ENCODE data around the gene ANKFN1.

The ANKFN1 gene

GRCh38 chr17:56144223-56144622, 9.1 kb upstream of the ANKFN1 start:
- no peak for DNase-seq

DNA sequence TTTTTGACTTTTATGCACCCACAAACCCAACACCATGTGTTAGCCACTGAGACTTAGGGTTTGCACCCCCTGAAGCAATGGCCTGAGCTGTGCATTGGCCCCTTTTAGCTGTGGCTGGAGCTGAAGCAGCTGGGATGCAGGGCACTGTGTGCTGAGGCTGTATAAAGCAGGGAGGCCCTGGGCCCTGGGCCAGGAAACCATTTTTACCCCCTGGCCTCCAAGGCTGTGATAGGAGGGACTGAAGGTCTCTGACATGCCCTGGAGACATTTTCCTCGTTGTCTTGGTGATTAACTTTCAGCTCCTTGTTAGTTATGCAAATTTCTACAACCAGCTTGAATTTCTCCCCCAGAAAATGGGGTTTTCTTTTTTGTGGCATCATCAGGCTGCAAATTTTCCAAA, 6.7 kb upstream of the ANKFN1 start:
- DNase-seq: no peak

DNA sequence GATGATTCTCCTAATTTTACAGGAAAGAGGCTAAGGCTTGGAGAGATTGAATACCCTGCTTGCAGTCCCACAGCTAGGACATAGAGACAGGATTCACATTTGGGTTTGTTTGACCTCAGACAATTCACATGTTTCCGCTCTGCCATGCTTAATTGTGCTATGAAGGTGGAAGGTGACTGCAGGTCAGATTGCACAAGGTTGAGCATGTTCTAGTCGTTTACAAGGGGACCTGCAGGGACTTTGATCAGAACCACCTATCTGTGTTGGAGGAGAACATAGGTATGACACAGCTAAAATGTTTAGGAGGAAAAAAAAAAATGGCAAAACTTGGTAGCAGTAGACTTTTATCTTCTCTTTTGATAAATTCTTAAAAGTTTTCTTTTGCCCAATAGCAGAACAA, 4.9 kb upstream of the ANKFN1 start:
- DNase-seq: no peak

DNA sequence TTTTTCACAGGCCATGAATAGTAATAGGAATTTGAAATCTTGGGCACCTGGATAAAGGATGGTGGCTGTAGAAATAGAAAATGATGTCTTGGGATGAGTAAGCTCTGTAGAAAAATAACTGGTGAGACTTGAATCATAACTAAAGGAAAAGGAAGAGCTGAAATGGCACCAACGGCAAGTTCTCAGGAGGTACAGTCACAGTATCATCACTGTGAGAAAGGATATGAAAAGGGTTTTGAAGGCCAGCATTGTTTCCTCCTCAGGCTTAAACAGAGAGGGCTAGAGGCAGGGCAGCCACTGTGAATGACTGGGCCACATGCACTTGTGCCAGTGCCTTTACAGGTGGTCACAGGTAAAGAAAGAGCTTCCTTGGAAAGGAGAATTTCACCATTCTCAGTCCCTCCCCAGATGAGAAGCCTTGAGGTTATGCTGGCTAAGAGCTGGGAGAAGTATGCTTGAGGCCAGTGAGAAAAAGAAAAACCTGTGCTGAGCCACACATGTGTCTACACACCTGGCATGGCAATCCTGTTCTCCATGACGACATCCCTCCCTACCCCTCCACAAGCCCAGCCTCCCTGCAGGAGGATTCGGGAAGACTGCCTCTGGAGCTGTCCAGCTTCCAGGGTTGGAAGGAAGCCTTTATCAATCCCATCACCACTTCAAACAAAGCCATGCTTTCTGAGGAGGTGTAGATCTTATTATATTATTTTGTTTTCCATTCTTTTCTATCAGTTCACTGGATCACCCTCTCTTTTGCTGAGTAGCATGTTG, 3.8 kb upstream of the ANKFN1 start:
- DNase-seq: no peak

- no peak for DNase-seq
Observed at GRCh38 chr17:56150649-56151048, 2.6 kb upstream of the ANKFN1 start.

DNA sequence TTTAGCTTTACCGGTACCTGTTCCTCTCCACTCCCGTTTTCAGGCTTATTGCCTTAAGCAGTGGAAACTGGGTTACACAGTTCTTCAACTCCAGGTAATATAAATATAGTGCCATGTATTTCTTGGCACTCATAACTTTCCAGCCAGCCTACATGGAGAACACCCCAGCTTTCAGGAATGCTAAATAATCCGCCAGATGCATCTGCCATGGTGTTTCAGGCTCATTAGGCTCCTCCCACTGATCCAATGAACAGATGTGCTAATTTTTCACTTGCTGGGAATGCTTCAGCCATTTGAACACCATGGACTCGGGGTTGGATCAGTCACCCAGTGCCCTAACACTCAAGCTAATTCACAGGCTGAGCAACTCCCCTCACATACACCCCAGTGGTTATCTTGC, 4.6 kb downstream of the ANKFN1 start:
- no peak for DNase-seq

- no peak for DNase-seq
Observed at GRCh38 chr17:56158344-56158743, 5.1 kb downstream of the ANKFN1 start.

- no peak for DNase-seq
Observed at GRCh38 chr17:56158915-56159825, 5.9 kb downstream of the ANKFN1 start.

DNA sequence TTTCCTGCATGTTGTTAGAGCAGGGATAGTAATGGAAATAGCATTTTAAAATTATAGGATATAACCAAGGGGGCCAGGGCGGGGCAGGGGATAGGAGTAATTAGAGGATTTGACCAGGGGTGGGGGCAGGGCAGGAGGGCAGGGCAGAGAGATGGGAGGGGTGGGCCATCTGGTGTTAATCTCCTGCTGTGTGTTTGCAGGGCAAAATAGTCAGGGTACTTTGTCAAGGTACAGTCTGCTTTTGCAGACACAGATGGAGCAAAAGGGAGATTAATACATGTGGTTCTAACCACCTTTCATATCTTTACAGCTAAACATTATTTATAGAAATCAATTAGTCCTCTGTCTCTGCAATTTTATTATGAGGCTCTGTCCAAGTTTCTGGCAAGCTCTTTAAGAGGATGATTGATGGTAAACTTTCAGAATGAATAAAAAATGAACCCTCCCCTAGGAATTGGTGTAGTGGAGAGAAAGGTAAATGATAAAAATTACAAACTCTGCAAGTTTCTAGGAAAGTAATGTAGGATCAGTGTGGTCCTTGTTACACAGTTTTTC, 6.6 kb downstream of the ANKFN1 start:
- DNase-seq: no peak

- no peak for DNase-seq
Observed at GRCh38 chr17:56160422-56160821, 7.1 kb downstream of the ANKFN1 start.

GRCh38 chr17:56165072-56165641, 11.9 kb downstream of the ANKFN1 start:
- no peak for DNase-seq

DNA sequence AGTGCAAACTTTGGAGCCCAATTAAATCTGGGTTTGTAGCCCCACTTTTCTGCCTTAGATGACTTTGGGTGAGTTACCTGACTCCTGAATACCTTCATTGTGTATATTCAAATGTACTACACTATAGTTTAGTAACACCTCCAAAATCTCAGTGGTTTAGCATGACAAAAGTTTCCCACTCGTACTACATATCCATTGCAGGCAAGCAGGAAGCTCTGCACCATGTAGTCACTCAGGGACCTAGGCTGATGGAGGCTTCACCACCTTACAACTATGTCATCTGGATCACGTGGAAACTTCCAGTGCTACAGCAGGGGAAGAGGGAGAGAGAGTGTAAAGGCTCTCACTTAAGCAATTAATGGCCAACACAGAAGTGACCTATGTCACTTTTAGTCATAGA, 14.2 kb downstream of the ANKFN1 start:
- no peak for DNase-seq

DNA sequence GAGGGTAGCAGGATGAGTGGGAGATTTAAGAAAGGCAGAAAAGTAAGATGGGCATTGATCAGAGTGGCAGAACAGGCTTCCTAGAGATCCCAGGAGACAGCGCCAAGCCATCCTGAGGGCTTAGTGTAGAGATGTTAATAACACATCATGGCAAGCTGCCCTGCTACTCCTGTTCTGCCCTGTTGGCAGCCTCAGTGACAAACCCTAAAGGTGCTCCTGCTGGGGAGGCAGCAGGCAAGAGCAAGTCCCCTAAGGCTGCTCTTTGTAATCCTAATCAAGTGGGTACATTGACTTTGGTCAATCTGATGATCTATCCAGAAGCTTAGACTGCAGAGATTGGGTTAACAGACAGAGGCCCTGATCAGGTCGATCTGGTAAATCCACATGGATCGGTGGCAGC, 16.3 kb downstream of the ANKFN1 start:
- DNase-seq: no peak

GRCh38 chr17:56171186-56171959, 18.1 kb downstream of the ANKFN1 start:
- no peak for DNase-seq

- DNase-seq: no peak
Observed at GRCh38 chr17:56172517-56172982, 19.3 kb downstream of the ANKFN1 start.

GRCh38 chr17:56173026-56173425, 19.8 kb downstream of the ANKFN1 start:
- DNase-seq: no peak

DNA sequence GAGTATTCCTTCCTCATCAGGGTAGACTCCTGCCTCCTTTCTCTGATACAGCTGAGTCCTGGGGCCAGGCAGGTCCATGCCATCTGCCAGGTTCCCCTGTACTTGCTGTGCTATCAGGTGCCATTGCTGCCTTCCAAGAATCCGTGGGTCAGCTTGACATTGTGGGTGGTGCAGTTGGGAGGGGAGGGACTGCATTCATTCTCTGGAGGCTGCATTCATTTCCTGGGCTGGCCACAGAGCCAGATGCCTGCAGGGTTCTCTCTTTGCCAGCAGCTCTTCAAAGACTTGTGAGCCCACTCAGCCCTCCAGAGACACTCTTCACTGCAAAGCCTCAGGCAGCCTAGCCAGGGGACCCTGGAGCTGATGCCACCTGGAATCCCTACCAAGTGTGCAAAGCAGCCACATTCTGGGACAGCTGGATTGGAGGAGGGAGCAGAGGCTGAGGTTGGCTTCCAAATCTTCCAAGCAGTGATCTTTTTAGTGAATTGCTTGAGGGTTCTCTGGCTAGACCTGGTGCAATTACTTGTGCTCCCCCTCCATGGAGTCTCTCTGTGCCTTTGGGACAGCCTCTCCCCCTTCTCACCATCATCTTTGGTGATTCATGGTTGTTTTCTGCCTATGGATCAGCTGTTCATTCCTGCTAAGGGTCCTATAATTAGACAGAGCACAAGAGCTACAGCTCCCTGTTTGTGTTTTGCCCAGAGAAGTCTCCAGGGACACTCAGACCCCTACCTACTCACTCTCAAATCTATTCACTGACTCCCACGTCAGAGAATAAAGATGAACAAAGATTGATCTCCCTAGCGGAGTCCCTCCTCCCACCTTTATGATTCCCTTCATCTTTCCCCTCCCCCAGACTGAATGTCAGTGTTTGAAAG, 20.9 kb downstream of the ANKFN1 start:
- no peak for DNase-seq

GRCh38 chr17:56175299-56175955, 22.2 kb downstream of the ANKFN1 start:
- DNase-seq: no peak

- DNase-seq: no peak
Observed at GRCh38 chr17:56176091-56176490, 22.8 kb downstream of the ANKFN1 start.

DNA sequence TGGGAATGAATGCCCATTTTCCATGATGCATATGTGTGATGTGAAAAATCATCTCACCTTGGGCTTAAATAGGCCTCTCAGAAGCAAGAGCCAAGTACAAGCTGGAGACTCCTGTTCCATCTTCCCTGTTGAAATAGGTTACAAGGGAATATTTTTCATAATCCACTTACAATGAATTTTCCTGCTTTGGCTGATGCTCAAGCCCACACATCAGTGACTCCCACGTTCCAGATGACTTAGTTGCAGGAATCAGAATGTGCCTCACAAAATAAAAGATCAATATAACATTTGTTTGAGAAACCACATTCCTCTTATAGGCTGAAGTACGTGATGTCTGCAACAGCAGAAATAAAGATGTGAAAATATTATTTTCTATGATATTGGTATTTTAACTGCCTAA, 24.1 kb downstream of the ANKFN1 start:
- DNase-seq: no peak

DNA sequence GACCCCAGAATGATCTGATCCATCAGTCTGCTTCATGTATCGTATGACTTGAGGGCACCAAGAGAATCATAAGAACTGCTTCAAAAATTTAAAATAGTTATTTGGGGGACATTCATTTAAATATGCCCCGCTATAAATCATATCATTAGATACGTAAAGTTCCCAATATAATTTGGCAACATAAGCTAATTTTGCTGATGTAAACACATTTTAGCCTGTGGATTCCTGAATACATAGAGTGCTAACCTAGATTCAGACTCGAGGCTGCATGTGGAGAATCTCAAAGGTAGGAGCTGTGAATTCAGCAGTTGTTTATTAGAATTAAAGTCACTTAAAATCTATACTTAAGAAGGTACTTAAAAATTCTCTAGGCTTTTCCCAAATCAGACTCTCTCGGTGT, 24.9 kb downstream of the ANKFN1 start:
- no peak for DNase-seq

Measured in activated CD4-positive, alpha-beta T cell treated with anti-CD3 and anti-CD28 coated beads for 4 hours (primary cell).